Measurements from ENCODE around the gene MAGI2.

MAGI2 gene

DNA sequence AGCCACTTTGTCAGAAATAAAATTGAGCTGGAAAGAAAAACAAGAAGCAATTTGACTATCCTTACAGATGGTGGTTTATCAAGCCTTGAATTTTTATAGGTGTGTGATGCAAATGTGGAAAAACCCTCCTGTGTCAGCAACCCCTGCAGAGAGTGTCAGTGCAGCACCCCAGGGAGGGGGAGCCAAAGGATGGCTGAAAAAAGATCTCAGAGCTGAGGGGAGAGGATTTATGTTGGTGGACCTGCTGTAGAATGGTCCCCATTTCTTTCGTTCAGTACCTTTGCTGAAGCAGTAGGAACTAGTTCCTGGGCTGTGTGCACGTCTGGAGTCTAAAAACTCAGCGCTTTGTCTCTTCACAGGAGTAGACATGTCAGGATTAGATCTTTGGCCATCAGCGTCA lies 1415.9 kb downstream of the MAGI2 start:
- Mint-ChIP-seq H3K9me3 (no peaks in the 10 kb centered on the region), H3K27me3 (peaks cover 25% of the 10 kb centered on the region), H3K4me1 (peaks cover 8% of the 10 kb centered on the region), H3K36me3 (no peaks in the 10 kb centered on the region), H3K27ac (no peak overlapping the region), H3K4me3 (no peak overlapping the region)

- Mint-ChIP-seq H3K36me3 (no peaks in the 10 kb centered on the region), H3K27ac (no peak overlapping the region), H3K9me3 (no peaks in the 10 kb centered on the region), H3K4me1 (no peaks in the 10 kb centered on the region), H3K27me3 (peaks cover 17% of the 10 kb centered on the region), H3K4me3 (no peak overlapping the region)
Measured at GRCh38 chr7:78033410-78033809, 1420.1 kb downstream of the MAGI2 start.

DNA sequence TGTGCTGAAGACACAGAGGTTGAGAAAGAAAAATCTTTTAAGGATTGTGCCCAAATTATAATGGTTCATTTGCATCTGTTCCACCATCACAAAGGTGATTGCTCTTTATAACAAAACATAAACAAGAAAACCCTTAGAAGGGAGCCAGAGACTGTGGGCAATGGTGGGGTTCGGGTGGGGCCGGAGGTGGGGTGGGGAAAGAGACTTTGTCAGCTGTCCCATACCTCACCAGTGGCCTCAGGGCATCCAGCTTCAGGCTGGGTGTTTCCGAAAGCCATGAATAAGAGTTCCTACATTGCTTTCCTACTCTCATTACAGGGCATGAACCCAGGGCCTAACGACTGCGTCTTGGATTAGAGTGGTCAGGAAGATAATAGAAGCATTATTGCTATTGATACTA lies 1427.0 kb downstream of the MAGI2 start:
- no peaks in the 10 kb centered on the region for H3K36me3 Mint-ChIP-seq
- no peak overlapping the region for H3K27ac Mint-ChIP-seq
- H3K9me3 Mint-ChIP-seq, result no peaks in the 10 kb centered on the region
- no peak overlapping the region for H3K4me3 Mint-ChIP-seq
- H3K4me1 Mint-ChIP-seq, result no peaks in the 10 kb centered on the region
- peaks cover 3% of the 10 kb centered on the region for H3K27me3 Mint-ChIP-seq

GRCh38 chr7:78024591-78024990 lies 1428.9 kb downstream of the MAGI2 start:
- peaks cover 5% of the 10 kb centered on the region for H3K27me3 Mint-ChIP-seq
- no peaks in the 10 kb centered on the region for H3K36me3 Mint-ChIP-seq
- peaks cover 6% of the 10 kb centered on the region for H3K4me1 Mint-ChIP-seq
- H3K27ac Mint-ChIP-seq, result no peak overlapping the region
- no peaks in the 10 kb centered on the region for H3K9me3 Mint-ChIP-seq
- H3K4me3 Mint-ChIP-seq, result no peak overlapping the region

GRCh38 chr7:78023191-78023590 lies 1430.3 kb downstream of the MAGI2 start:
- peaks cover 11% of the 10 kb centered on the region for H3K4me1 Mint-ChIP-seq
- peaks cover 14% of the 10 kb centered on the region for H3K27me3 Mint-ChIP-seq
- no peaks in the 10 kb centered on the region for H3K9me3 Mint-ChIP-seq
- H3K27ac Mint-ChIP-seq, result no peak overlapping the region
- no peak overlapping the region for H3K4me3 Mint-ChIP-seq
- no peaks in the 10 kb centered on the region for H3K36me3 Mint-ChIP-seq

DNA sequence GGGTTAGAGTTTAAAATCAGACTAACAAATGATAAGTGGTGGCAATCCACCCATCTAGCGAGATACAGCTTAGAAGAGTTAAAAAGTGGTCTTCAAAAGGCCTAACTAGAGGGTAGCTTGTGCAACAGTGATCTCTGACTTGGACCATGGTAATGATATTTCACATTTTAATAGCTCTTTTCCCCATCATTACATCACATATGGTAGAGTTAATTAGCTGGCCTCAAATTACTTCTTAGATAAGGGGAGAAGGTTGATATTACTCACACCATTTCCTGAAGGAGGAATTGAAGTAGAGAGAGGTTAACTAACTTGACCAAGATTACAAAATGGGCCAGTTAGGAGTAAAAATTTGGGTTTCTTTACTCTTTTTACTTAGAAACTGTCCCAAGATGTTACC lies 1431.3 kb downstream of the MAGI2 start:
- H3K27me3 Mint-ChIP-seq, result peaks cover 20% of the 10 kb centered on the region
- no peaks in the 10 kb centered on the region for H3K9me3 Mint-ChIP-seq
- peaks cover 11% of the 10 kb centered on the region for H3K4me1 Mint-ChIP-seq
- no peak overlapping the region for H3K27ac Mint-ChIP-seq
- H3K36me3 Mint-ChIP-seq, result no peaks in the 10 kb centered on the region
- no peak overlapping the region for H3K4me3 Mint-ChIP-seq

DNA sequence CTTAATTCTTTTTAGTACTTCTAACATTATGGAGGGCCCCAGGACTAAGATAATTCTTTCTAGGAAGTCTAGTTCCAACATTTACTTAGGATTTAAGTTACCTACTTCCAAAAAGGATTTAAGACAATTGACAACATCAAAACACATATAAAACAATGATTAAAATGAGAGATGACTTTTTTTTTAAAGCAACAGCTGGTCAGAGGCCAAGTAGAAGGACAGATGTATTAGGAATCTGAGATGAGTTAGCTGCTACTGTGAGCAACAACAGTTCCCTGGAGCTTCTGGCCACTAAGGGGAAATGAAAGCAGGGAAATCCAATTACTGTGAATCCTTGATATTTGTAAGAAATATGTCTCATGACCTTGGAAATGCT lies 1432.6 kb downstream of the MAGI2 start:
- no peaks in the 10 kb centered on the region for H3K9me3 Mint-ChIP-seq
- peak overlapping the region; percentile 78 for H3K4me3 Mint-ChIP-seq
- peaks cover 20% of the 10 kb centered on the region for H3K27me3 Mint-ChIP-seq
- H3K36me3 Mint-ChIP-seq, result no peaks in the 10 kb centered on the region
- peaks cover 11% of the 10 kb centered on the region for H3K4me1 Mint-ChIP-seq
- H3K27ac Mint-ChIP-seq, result no peak overlapping the region

DNA sequence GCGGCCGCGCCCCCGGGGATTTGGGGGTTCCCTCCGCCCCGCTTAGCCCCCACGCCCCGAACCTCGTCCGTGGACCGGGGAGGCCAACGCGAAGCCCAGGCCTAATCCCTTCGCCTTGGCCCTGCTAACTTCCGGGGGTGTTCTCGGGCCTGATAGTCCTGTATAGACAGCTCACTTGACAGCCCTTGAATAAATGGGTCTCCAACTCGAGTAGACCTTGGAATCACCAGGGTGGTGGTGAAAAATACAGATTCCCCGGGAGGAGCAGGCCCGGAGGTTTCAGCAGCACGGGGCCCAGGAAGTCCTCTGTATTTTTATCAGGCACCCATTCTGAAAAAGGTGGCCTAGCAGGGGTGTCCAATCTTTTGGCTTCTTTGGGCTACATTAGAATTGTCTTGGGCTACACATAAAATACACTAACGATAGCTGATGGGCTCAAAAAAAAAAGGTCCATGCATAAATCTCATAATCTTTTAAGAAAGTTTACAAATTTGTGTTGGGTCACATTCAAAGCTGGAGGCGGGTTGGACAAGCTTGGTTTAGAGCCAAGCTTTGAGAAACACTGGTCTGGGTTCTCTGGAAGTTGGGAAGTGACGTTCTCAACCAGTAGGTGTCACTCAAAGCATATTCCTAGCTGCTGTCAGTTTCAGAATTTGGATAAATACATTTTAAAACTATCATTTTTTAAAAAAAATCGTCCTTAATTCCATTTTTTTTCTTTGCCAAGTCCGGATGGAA lies 1433.2 kb downstream of the MAGI2 start:
- Mint-ChIP-seq H3K4me3 (peak overlapping the region; percentile 78), H3K27ac (peak overlapping the region; percentile 24), H3K4me1 (peaks cover 11% of the 10 kb centered on the region), H3K36me3 (no peaks in the 10 kb centered on the region), H3K9me3 (no peaks in the 10 kb centered on the region), H3K27me3 (peaks cover 20% of the 10 kb centered on the region)

- Mint-ChIP-seq H3K27me3 (peaks cover 20% of the 10 kb centered on the region), H3K9me3 (no peaks in the 10 kb centered on the region), H3K27ac (no peak overlapping the region), H3K36me3 (no peaks in the 10 kb centered on the region), H3K4me3 (peak overlapping the region; percentile 86), H3K4me1 (peaks cover 11% of the 10 kb centered on the region)
Measured at GRCh38 chr7:78019447-78020135, 1433.9 kb downstream of the MAGI2 start.

GRCh38 chr7:78018641-78019446 lies 1434.6 kb downstream of the MAGI2 start:
- H3K4me1 Mint-ChIP-seq, result peaks cover 11% of the 10 kb centered on the region
- H3K27me3 Mint-ChIP-seq, result peaks cover 20% of the 10 kb centered on the region
- H3K9me3 Mint-ChIP-seq, result no peaks in the 10 kb centered on the region
- H3K36me3 Mint-ChIP-seq, result no peaks in the 10 kb centered on the region
- H3K27ac Mint-ChIP-seq, result no peak overlapping the region
- peak overlapping the region; percentile 83 for H3K4me3 Mint-ChIP-seq

DNA sequence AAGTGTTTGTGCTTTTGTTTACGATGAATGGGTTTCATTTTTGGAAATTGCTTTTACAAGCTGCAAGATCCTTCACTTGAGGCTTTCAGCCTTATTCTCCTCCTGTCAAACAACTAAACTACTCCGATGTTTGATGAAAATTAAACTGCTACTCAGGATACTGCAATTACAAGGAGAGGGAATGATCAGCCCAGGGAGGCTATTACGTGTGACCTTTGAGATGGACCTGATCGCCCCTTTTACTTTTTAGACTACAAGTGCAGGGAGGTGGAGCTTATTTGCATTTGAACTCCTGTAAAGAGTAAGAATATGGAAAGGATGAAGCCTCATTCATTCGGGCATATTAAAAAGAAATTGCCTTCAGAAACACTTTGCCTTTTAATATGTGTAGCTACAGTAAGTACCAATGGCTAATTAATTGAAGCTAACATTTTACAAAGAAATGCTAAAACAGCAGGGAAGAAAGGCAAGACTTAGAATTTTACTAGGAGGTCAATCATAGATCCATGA lies 1435.8 kb downstream of the MAGI2 start:
- Mint-ChIP-seq H3K36me3 (no peaks in the 10 kb centered on the region), H3K4me3 (no peak overlapping the region), H3K27me3 (peaks cover 20% of the 10 kb centered on the region), H3K9me3 (no peaks in the 10 kb centered on the region), H3K4me1 (peaks cover 11% of the 10 kb centered on the region), H3K27ac (no peak overlapping the region)

DNA sequence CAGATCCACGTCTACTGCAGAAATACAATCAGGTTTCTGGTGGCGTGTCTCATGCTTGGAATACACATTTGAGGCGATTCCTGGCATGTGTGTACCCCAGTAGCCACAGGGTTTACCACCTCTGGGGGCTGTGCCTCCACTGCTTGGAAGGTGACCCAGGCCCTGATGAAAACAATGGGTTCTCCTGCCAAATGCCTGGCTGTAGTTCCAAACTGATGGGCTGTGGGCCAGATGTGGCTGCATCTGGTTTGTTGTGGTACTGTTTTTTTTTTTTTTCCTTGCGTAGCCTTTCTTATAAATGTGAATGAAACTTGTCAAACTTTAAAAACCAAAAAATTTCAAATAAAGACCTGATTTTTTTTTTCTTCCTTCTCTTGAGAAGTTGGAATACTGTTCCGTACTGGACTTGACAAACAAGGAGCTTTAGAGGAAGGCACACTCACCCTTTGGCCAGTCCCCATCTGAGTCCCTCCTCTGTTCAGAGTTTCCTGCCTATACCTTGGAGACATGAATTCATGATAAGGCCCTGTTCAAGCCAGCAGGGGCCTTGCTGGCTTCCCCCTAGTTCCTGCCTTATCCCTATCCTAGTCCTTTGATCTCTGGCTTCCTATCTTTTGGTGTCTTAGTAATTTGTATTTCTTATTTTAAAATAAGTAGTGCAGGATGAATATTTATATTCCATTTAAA lies 1437.8 kb downstream of the MAGI2 start:
- no peak overlapping the region for H3K27ac Mint-ChIP-seq
- no peak overlapping the region for H3K4me3 Mint-ChIP-seq
- no peaks in the 10 kb centered on the region for H3K36me3 Mint-ChIP-seq
- peaks cover 22% of the 10 kb centered on the region for H3K27me3 Mint-ChIP-seq
- no peaks in the 10 kb centered on the region for H3K9me3 Mint-ChIP-seq
- peaks cover 11% of the 10 kb centered on the region for H3K4me1 Mint-ChIP-seq

DNA sequence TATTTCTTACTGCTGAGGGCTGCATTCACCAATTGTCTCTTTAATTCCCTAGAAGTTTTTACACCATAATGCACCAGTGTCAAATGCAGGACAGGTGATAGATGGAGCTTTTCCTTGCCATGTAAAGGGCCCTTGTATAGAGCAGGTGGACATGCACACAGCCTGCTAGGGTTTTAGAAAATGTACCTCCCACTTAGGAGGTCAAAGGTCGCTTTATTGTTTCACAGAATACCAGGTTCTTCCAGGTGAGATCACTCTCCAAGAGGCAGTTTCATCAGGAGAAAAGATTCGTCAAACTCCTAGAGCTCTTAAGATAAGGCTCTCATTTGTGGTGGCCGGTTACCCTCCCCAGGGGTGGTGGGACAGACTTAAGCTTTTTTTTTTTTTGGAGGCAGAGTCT lies 1439.1 kb downstream of the MAGI2 start:
- Mint-ChIP-seq H3K4me1 (peaks cover 6% of the 10 kb centered on the region), H3K27me3 (peaks cover 18% of the 10 kb centered on the region), H3K9me3 (no peaks in the 10 kb centered on the region), H3K4me3 (no peak overlapping the region), H3K36me3 (no peaks in the 10 kb centered on the region), H3K27ac (no peak overlapping the region)

GRCh38 chr7:78013386-78013785 lies 1440.1 kb downstream of the MAGI2 start:
- peaks cover 11% of the 10 kb centered on the region for H3K27me3 Mint-ChIP-seq
- H3K36me3 Mint-ChIP-seq, result no peaks in the 10 kb centered on the region
- H3K9me3 Mint-ChIP-seq, result no peaks in the 10 kb centered on the region
- H3K4me3 Mint-ChIP-seq, result no peak overlapping the region
- no peak overlapping the region for H3K27ac Mint-ChIP-seq
- no peaks in the 10 kb centered on the region for H3K4me1 Mint-ChIP-seq

- no peaks in the 10 kb centered on the region for H3K4me1 Mint-ChIP-seq
- H3K36me3 Mint-ChIP-seq, result no peaks in the 10 kb centered on the region
- no peak overlapping the region for H3K27ac Mint-ChIP-seq
- peaks cover 2% of the 10 kb centered on the region for H3K27me3 Mint-ChIP-seq
- no peaks in the 10 kb centered on the region for H3K9me3 Mint-ChIP-seq
- H3K4me3 Mint-ChIP-seq, result no peak overlapping the region
Measured at GRCh38 chr7:78011642-78012041, 1441.8 kb downstream of the MAGI2 start.

Data from activated naive CD4-positive, alpha-beta T cell treated with anti-CD3 and anti-CD28 coated beads, Interleukin-2, amount 50 U/mL, for 24 hours (primary cell).